HG03457 (cell line): Measurements from ENCODE around the gene GRIN2A.

Source experiments
- ATAC-seq: cut with Tn5 transposase; IDR thresholded peaks from one replicate; pipeline ENCODE4 v1.9.1; 2021; ENCODE audit warnings: moderate number of reproducible peaks; ENCODE audit not compliant: unreplicated experiment

Gene GRIN2A

GRCh38 chr16:9713156-9713555 is 469.1 kb downstream of the GRIN2A start:
- no peak for ATAC-seq

DNA sequence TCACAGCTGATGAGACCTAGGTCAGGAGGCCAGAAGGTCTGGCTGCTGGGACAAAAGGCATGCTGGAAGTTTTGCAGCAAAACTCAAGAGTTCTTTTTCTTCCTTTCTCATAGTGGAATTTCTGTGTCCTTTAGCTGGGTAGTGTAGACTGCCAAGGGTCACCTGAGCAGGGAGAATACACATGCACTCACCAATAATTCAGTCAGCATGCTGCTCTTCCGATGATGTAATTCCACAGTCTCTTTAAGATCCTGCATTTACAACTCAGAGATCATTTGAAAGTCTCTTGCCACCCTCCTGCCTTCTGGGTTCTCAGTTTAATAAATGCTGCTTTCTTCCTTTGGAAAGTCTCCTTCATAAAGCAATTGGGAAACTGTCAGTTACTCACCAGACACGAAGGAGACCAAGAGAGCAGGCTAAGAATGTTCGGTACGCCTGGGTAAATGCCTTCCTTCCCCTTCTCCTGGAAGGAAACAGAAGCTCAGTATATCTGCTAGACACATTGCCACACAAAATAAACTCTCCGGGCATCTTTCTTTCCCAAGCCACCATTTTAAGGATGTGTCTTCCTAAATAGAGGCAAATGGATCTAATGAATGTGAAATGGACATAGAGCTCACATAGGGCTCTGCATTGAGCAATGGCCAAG is 473.1 kb downstream of the GRIN2A start:
- ATAC-seq = no peak

DNA sequence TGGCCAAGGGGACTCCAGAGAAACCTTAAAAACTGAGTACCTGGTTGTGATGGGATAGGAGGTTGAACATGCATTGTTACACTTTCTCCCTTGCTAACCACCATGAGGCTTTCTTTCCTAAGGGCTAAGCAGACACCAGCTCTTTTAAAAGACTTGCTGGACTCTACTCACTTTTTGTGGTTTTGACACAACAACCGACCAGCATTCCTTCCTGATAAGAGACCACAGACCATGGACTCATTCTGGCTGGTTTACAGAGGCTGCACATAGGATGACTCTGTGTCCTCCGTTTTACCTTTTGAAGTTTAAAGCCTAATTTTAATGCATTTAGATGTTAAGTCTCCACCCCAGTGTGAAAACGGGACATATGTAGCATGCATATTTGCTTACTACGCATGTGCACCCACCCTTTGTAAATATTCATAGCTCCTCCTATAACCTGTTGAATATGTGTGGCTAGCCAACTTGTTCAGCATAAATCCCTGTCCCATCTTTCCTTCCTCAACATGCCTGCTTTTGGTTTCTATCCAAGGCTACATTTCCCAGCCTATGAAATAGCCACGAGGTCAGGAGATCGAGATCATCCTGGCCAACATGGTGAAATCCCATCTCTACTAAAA is 475.9 kb downstream of the GRIN2A start:
- ATAC-seq = no peak

GRCh38 chr16:9703731-9704130 is 478.5 kb downstream of the GRIN2A start:
- ATAC-seq = no peak
